ENCODE results near the gene ACD.

ACD gene

GRCh38 chr16:67685388-67686112, 25.5 kb upstream of the ACD start:
- no peak for TF ChIP-seq CTCF (IDR thresholded peaks at IDR 0.05; ENCODE audit: low read depth, low read length, missing control alignments)
- DNase-seq (ENCODE audit: extremely low read depth, low read depth) = no peak

GRCh38 chr16:67683767-67684166, 23.7 kb upstream of the ACD start:
- no peak for TF ChIP-seq CTCF (IDR thresholded peaks at IDR 0.05; ENCODE audit: low read depth, low read length, missing control alignments)
- no peak for DNase-seq (ENCODE audit: extremely low read depth, low read depth)
- no peak overlapping the region for H3K4me3 ChIP-seq (replicated peaks; ENCODE audit: low read depth, low read length)

More at GRCh38 chr16:67685388-67686112, 25.5 kb upstream of the ACD start:
- H3K4me3 ChIP-seq (replicated peaks; ENCODE audit: low read depth, low read length) = no peak overlapping the region

DNA sequence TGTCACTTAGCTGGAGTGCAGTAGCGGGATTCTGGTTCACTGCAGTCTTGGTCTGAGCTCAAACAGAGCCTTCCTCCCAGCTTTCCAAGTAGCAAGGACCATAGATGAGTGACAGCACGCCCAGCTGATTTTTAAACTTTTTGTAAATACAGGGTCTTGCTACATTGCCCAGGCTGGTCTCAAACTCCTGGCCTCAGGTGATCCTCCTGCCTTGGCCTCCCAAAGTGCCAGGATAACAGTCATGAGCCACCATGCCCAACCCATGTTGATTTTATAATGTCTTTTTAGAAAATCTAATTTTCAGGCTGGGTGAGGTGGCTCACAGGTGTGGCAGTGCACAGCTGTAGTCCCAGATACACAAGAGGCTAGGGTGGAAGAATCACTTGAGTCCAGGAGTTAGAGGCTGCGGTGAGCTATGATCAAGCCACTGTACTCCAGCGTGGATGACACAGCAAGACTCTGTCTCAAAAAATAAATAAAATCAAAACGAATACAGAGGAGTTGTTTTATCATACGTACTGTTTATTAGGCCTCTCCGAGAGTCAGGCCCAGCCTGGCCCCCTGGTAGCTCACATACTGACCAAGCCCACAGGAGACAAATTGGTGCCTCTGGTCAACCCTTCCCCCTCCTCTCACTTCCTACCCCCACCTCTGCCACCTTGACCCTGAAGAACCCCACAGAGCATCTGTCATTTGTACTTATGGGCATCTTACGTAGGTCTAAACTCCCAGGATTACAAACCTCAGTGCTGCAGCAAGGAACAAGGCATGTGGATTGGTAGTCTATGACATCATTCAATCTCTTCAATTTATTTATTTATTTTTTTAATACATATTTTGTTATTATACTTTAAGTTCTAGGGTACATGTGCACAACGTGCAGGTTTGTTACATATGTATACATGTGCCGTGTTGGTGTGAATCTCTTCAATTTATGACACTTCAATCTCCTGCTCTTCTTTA, 20.2 kb upstream of the ACD start:
- H3K4me3 ChIP-seq (replicated peaks; ENCODE audit: low read depth, low read length) = no peak overlapping the region
- TF ChIP-seq CTCF (IDR thresholded peaks at IDR 0.05; ENCODE audit: low read depth, low read length, missing control alignments) = no peak
- DNase-seq (ENCODE audit: extremely low read depth, low read depth) = no peak

DNA sequence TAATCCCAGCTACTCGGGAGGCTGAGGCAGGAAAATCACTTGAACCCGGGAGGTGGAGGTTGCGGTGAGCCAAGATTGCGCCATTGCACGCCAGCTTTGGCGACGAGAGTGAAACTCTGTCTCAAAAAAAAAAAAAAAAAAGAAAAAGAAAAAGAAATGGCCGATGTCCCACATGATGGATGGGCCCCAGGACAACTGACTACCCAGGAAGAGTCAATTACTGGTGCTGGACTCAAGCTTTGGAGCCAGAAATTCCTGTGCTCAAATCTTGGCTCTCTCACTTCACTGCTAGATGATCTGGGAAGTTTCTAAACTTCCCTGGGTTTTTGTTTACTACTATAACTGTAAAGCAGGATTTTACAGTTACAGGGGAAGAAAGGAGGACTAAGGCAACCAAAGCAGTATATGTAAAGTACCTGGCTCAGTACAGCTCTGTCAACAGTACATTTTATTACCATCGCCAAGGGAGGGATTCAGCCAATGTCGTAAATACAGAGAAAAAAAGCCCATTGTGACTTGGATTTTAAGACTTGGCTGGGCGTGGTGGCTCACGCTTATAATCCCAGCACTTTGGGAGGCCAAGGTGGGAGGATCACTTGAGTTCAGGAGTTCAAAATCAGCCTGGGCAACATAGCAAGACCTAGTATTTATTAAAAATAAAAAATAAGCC, 18.4 kb upstream of the ACD start:
- TF ChIP-seq CTCF (IDR thresholded peaks at IDR 0.05; ENCODE audit: low read depth, low read length, missing control alignments) = no peak
- no peak overlapping the region for H3K4me3 ChIP-seq (replicated peaks; ENCODE audit: low read depth, low read length)
- no peak for DNase-seq (ENCODE audit: extremely low read depth, low read depth)

- TF ChIP-seq CTCF (IDR thresholded peaks at IDR 0.05; ENCODE audit: low read depth, low read length, missing control alignments) = no peak
- no peak overlapping the region for H3K4me3 ChIP-seq (replicated peaks; ENCODE audit: low read depth, low read length)
- no peak for DNase-seq (ENCODE audit: extremely low read depth, low read depth)
Measured at GRCh38 chr16:67677712-67678111, 17.7 kb upstream of the ACD start.

DNA sequence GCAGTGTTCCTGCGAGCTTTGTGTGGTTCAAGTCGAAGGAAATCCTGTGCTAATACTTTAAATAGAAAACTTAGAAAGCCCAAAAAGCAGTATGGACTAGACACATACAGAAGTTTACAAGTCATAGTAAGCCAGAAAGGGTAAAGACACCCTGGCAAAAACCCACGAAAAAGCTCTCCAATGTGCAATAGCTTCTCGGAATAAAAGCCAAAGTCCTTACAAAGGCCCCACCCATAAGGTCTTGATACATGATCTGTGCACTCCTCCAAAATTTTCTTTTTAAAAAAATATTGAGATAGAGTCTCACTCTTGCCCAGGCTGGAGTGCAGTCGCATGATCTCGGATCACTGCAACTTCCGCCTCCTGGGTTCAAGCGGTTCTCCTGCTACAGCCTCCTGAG, 16.9 kb upstream of the ACD start:
- DNase-seq (ENCODE audit: extremely low read depth, low read depth) = no peak
- no peak for TF ChIP-seq CTCF (IDR thresholded peaks at IDR 0.05; ENCODE audit: low read depth, low read length, missing control alignments)
- H3K4me3 ChIP-seq (replicated peaks; ENCODE audit: low read depth, low read length) = no peak overlapping the region
